Caco-2 (cell line): ENCODE data around the gene AREL1. TPM values are rescaled to one million over a fixed set of nuclear protein-coding genes. Genes with fewer than 3 reads are reported as not detected.

ENCODE experiments used
- BruUV-seq: library from RNA; stranded (reverse); fragments of 400-500 nt; replicated peaks from 2 replicates; lab custom pipeline; 2021; lab: Mats Ljungman, UMichigan
- CTCF ChIA-PET: fragments of 300-600 bp; sonication (Branson Sonifier 250); formaldehyde crosslinking; loops from one replicate; lab custom pipeline; 2022; ENCODE audit warnings: antibody characterized with exemption; lab: Charles Lee
- POLR2A ChIA-PET: fragments of 300-600 bp; sonication (Branson Sonifier 250); formaldehyde crosslinking; loops from one replicate; lab custom pipeline; 2022; ENCODE audit warnings: antibody characterized with exemption; lab: Charles Lee
- DNase-seq, 2 experiments: peaks; one replicate each; pipeline versions ENCODE4 v3.0.0 to v3.0.0-alpha.2; 2020 to 2022
- H3K27me3 ChIP-seq: replicated peaks from 2 replicates; pipeline ENCODE4 v1.6.0; 2011; ENCODE audit warnings: low read length; ENCODE audit not compliant: control insufficient read depth, insufficient read depth
- H3K36me3 ChIP-seq: 2 replicates; pipeline ENCODE4 v1.5.1; 2011; ENCODE audit warnings: low read length; ENCODE audit not compliant: control insufficient read depth, insufficient read depth
- H3K4me1 ChIP-seq: fragments of 250-450 bp; sonication (Bioruptor Pico); 2 replicates; pipeline ENCODE4 v1.5.1; 2020; ENCODE audit warnings: mild to moderate bottlenecking
- H3K4me3 ChIP-seq: 2 replicates; pipeline ENCODE4 v1.5.1; 2011; ENCODE audit warnings: low read depth, mild to moderate bottlenecking, control low read depth, low read length
- H3K9me3 ChIP-seq: fragments of 250-450 bp; sonication (Bioruptor Pico); 2 replicates; pipeline ENCODE4 v1.5.1; 2020; ENCODE audit warnings: mild to moderate bottlenecking, moderate library complexity
- H3K27ac Mint-ChIP-seq: one replicate; pipeline ENCODE4 v1.8.0; 2022; ENCODE audit warnings: mixed read lengths; ENCODE audit not compliant: unreplicated experiment
- H3K27me3 Mint-ChIP-seq: one replicate; pipeline ENCODE4 v1.8.0; 2022; ENCODE audit warnings: mixed read lengths; ENCODE audit not compliant: insufficient read depth, unreplicated experiment
- H3K36me3 Mint-ChIP-seq: one replicate; pipeline ENCODE4 v1.8.0; 2022; ENCODE audit warnings: mild to moderate bottlenecking, mixed read lengths; ENCODE audit not compliant: insufficient read depth, unreplicated experiment
- H3K4me1 Mint-ChIP-seq: one replicate; pipeline ENCODE4 v1.8.0; 2022; ENCODE audit warnings: low read depth, mixed read lengths; ENCODE audit not compliant: unreplicated experiment
- H3K4me3 Mint-ChIP-seq: one replicate; pipeline ENCODE4 v1.8.0; 2022; ENCODE audit warnings: mild to moderate bottlenecking, moderate library complexity, mixed read lengths; ENCODE audit not compliant: unreplicated experiment
- H3K9me3 Mint-ChIP-seq: one replicate; pipeline ENCODE4 v1.8.0; 2022; ENCODE audit warnings: mixed read lengths; ENCODE audit not compliant: unreplicated experiment
- intact Hi-C: fragments of 100-400 bp; cut with micrococcal nuclease; formaldehyde crosslinking; loops from one replicate; pipeline ENCODE4 v1.10.0; 2022; ENCODE audit not compliant: unreplicated experiment
- total RNA-seq: library from RNA; stranded (reverse); gene quantifications from 2 replicates; pipeline ENCODE4 v1.2.3, GENCODE V29; 2022
- TF ChIP-seq, protein P1 (sequence below), 2 experiments: fragments of 200-600 bp in 1 of 2; IDR thresholded peaks; 1 replicate in 1 of 2; 2 replicates in 1 of 2; pipeline versions ENCODE4 v1.5.1 to v1.8.0; 2011 to 2022; ENCODE audit warnings: antibody characterized with exemption in 1 of 2, control low read depth in 1 of 2, inconsistent platforms in 1 of 2, low read depth in 1 of 2, low read length in 1 of 2, mild to moderate bottlenecking in 1 of 2, moderate library complexity in 1 of 2; ENCODE audit not compliant: insufficient read depth in 1 of 2, severe bottlenecking in 1 of 2, unreplicated experiment in 1 of 2

Gene AREL1
- total RNA-seq, 1 experiment from 2014 or later, result 38.0 TPM

DNA sequence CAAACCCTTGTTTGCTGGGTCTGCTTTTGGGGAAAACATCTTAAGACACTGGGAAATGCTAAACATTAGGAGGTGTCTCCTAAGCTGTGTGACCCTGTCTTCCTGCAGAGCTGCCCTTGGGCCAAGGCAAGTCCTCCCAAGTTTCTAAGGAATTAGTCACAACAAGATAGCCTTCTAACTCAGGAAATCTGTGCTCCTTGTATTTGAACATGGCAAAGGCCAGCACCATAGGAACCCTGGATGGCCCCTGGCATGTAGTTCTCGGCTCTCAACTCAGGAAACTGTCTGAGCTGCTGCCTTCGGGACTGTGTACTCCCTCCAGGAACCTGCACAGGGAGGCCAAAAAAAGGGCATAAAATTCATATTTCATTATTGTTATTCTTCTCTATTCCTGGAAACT is 63.2 kb downstream of the AREL1 start:
- H3K4me3 Mint-ChIP-seq, result no peak overlapping the region
- TF ChIP-seq, protein P1, sequence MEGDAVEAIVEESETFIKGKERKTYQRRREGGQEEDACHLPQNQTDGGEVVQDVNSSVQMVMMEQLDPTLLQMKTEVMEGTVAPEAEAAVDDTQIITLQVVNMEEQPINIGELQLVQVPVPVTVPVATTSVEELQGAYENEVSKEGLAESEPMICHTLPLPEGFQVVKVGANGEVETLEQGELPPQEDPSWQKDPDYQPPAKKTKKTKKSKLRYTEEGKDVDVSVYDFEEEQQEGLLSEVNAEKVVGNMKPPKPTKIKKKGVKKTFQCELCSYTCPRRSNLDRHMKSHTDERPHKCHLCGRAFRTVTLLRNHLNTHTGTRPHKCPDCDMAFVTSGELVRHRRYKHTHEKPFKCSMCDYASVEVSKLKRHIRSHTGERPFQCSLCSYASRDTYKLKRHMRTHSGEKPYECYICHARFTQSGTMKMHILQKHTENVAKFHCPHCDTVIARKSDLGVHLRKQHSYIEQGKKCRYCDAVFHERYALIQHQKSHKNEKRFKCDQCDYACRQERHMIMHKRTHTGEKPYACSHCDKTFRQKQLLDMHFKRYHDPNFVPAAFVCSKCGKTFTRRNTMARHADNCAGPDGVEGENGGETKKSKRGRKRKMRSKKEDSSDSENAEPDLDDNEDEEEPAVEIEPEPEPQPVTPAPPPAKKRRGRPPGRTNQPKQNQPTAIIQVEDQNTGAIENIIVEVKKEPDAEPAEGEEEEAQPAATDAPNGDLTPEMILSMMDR (IDR thresholded peaks at IDR 0.05; ENCODE audit: insufficient read depth in 1 of 2, low read depth in 1 of 2, low read length in 1 of 2, severe bottlenecking in 1 of 2, unreplicated experiment in 1 of 2), result no peak
- ChIA-PET CTCF (interaction anchor here (3.0 kb wide), 1 partner anchor 41 kb away, joined by 8 read pairs; no protein-coding TSS in a partner anchor), POLR2A (no interaction called here)
- no TSS peak for BruUV-seq
- H3K27me3 Mint-ChIP-seq, result no peaks in the 10 kb centered on the region
- DNase-seq, result no peak
- no peak overlapping the region for H3K27ac Mint-ChIP-seq
- Histone ChIP-seq H3K9me3 (no peaks in the 10 kb centered on the region), H3K4me1 (no peaks in the 10 kb centered on the region), H3K27me3 (no peaks in the 10 kb centered on the region), H3K36me3 (no peaks in the 10 kb centered on the region), H3K4me3 (no peak overlapping the region)
- H3K4me1 Mint-ChIP-seq, result no peaks in the 10 kb centered on the region
- peaks cover 12% of the 10 kb centered on the region for H3K36me3 Mint-ChIP-seq
- no peaks in the 10 kb centered on the region for H3K9me3 Mint-ChIP-seq
- intact Hi-C loops, result no loop called here

DNA sequence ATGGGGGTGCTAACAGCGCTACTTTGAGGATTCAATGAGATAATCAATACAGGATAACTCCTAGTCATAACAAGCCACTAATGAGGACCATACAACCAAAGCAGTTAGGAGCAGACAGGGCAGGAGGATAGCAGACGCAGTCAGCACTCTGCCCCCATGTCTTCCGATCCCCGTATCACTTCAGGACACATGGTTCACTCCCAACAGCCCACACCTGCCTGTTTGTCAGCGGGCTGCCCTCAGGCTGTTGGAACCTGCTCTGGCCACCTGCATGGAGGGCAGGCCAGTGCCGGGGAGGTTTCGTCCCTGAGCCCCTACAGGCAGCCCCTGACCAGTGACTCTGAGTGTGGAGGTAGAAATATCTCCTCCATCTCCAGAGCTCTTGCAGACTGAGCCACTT is 63.7 kb downstream of the AREL1 start:
- H3K4me1 Mint-ChIP-seq, result no peaks in the 10 kb centered on the region
- ChIA-PET CTCF (interaction anchor here (3.0 kb wide), 1 partner anchor 40 kb away, joined by 8 read pairs; no protein-coding TSS in a partner anchor), POLR2A (no interaction called here)
- H3K27ac Mint-ChIP-seq, result no peak overlapping the region
- Histone ChIP-seq H3K4me1 (no peaks in the 10 kb centered on the region), H3K4me3 (no peak overlapping the region), H3K36me3 (no peaks in the 10 kb centered on the region), H3K9me3 (no peaks in the 10 kb centered on the region), H3K27me3 (no peaks in the 10 kb centered on the region)
- no peak for DNase-seq
- H3K4me3 Mint-ChIP-seq, result no peak overlapping the region
- BruUV-seq, result no TSS peak
- TF ChIP-seq, protein P1 (IDR thresholded peaks at IDR 0.05; ENCODE audit: insufficient read depth in 1 of 2, low read depth in 1 of 2, low read length in 1 of 2, severe bottlenecking in 1 of 2, unreplicated experiment in 1 of 2), result no peak
- peaks cover 11% of the 10 kb centered on the region for H3K36me3 Mint-ChIP-seq
- intact Hi-C loops, result no loop called here
- no peaks in the 10 kb centered on the region for H3K9me3 Mint-ChIP-seq
- no peaks in the 10 kb centered on the region for H3K27me3 Mint-ChIP-seq

DNA sequence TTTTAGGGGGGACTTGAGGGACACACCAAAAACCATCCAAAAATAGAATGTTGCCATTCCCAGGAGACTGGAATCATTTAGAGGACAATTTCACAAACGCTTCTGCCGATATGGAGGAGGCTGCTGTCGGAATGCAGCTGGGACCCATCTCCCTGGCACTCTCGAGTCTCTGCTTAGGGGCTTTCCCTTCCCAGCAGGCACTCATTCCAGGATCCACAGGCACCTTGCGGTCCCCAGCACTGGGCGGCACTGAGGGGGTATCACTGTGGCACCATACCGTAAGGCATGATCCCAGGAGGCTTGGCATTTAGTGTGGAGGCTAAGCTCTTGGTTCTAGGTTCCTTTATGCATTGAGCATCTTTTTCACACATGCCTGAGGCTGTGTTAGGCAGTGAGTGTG is 64.3 kb downstream of the AREL1 start:
- TF ChIP-seq, protein P1 (IDR thresholded peaks at IDR 0.05; ENCODE audit: insufficient read depth in 1 of 2, low read depth in 1 of 2, low read length in 1 of 2, severe bottlenecking in 1 of 2, unreplicated experiment in 1 of 2), result no peak
- H3K4me1 Mint-ChIP-seq, result no peaks in the 10 kb centered on the region
- intact Hi-C loops, result no loop called here
- no TSS peak for BruUV-seq
- no peaks in the 10 kb centered on the region for H3K36me3 ChIP-seq
- ChIA-PET POLR2A (no interaction called here), CTCF (interaction anchor here (3.0 kb wide), 1 partner anchor 40 kb away, joined by 8 read pairs; no protein-coding TSS in a partner anchor)
- H3K4me1 ChIP-seq, result no peaks in the 10 kb centered on the region
- H3K36me3 Mint-ChIP-seq, result peaks cover 7% of the 10 kb centered on the region
- no peak overlapping the region for H3K4me3 ChIP-seq
- H3K9me3 Mint-ChIP-seq, result no peaks in the 10 kb centered on the region
- no peak overlapping the region for H3K4me3 Mint-ChIP-seq
- DNase-seq, result no peak
- no peaks in the 10 kb centered on the region for H3K9me3 ChIP-seq
- no peaks in the 10 kb centered on the region for H3K27me3 Mint-ChIP-seq
- no peak overlapping the region for H3K27ac Mint-ChIP-seq
- H3K27me3 ChIP-seq, result no peaks in the 10 kb centered on the region
